NCI-H2171 (cell line): Measurements from ENCODE around the gene IFT52.
"Not testable (repeated sequence)": the region's sequence is repeated elsewhere in the genome, so short reads cannot be mapped to it uniquely, and the experiment has no call there.

Source experiments
- DNase-seq: peaks from one replicate; lab custom pipeline; 2025; lab: John Stamatoyannopoulos, UW

Gene IFT52

GRCh38 chr20:43650997-43651525 lies 60.3 kb downstream of the IFT52 start:
- no peak for DNase-seq

GRCh38 chr20:43651650-43652184 lies 61.0 kb downstream of the IFT52 start:
- not testable (repeated sequence) for DNase-seq

GRCh38 chr20:43653966-43654365 lies 63.2 kb downstream of the IFT52 start:
- DNase-seq, result no peak

GRCh38 chr20:43655176-43655575 lies 64.4 kb downstream of the IFT52 start:
- not testable (repeated sequence) for DNase-seq

GRCh38 chr20:43655937-43656336 lies 65.2 kb downstream of the IFT52 start:
- DNase-seq, result no peak

- no peak for DNase-seq
These were observed 67.5 kb downstream of the IFT52 start for GRCh38 chr20:43658069-43658722.

GRCh38 chr20:43658723-43659419 lies 68.1 kb downstream of the IFT52 start:
- no peak for DNase-seq

- DNase-seq, result no peak
These were observed 72.4 kb downstream of the IFT52 start for GRCh38 chr20:43662943-43663655.

GRCh38 chr20:43665466-43666176 lies 74.9 kb downstream of the IFT52 start:
- no peak for DNase-seq

GRCh38 chr20:43666376-43667328 lies 75.9 kb downstream of the IFT52 start, which contains the start of gene MYBL2:
TSS of gene MYBL2 (plus strand) at chr20:43667114. CDS start at chr20:43667284, 170 bp downstream.
- DNase-seq, result peak; percentile 84

GRCh38 chr20:43667341-43668132 lies 76.8 kb downstream of the IFT52 start:
- DNase-seq, result peak; percentile 77

- no peak for DNase-seq
These were observed 78.6 kb downstream of the IFT52 start for GRCh38 chr20:43669332-43669731.

GRCh38 chr20:43670423-43670822 lies 79.7 kb downstream of the IFT52 start:
- no peak for DNase-seq

- no peak for DNase-seq
These were observed 85.6 kb downstream of the IFT52 start for GRCh38 chr20:43676368-43676767.

GRCh38 chr20:43680981-43681380 lies 90.2 kb downstream of the IFT52 start:
- DNase-seq, result no peak

- DNase-seq, result peak; percentile 90
These were observed 90.8 kb downstream of the IFT52 start for GRCh38 chr20:43681468-43681942.

GRCh38 chr20:43681991-43682410 lies 91.3 kb downstream of the IFT52 start:
- peak; percentile 92 for DNase-seq

GRCh38 chr20:43682446-43682845 lies 91.7 kb downstream of the IFT52 start:
- DNase-seq, result no peak

GRCh38 chr20:43686820-43687219 lies 96.1 kb downstream of the IFT52 start:
- DNase-seq, result no peak

- DNase-seq, result no peak
These were observed 98.4 kb downstream of the IFT52 start for GRCh38 chr20:43689165-43689564.
